ENCODE measurements around the gene SF3A2. TPM values are rescaled to one million over a fixed set of nuclear protein-coding genes. Genes with fewer than 3 reads are reported as not detected.
A peak's percentile ranks its signal among the peaks of the same experiment; 100 is the strongest.

Gene SF3A2
- total and polyA plus RNA-seq, 3 experiments from 2014 or later, result 36.2 to 138 (median 131) TPM

- peak overlapping the region in 4 of 7 donors; percentile 63 to 81 (median 77) for H3K4me3 Mint-ChIP-seq
- H3K9me3 Mint-ChIP-seq, result no peaks in the 10 kb centered on the region
- CTCF ChIA-PET, result interaction anchor here (1.2 to 1.3 kb wide), 3 partner anchors 17 to 24 kb away, joined by 3 to 5 read pairs (median 5); no protein-coding TSS in a partner anchor
- H3K9me3 ChIP-seq (ENCODE audit: low read length), result no peaks in the 10 kb centered on the region
- no peak overlapping the region for H3K27ac Mint-ChIP-seq
- no peaks in the 10 kb centered on the region for H3K36me3 ChIP-seq (ENCODE audit: insufficient read depth, low read length)
- H3K4me1 Mint-ChIP-seq, result peaks cover 16 to 44% (median 24%) of the 10 kb centered on the region in 3 donors
- H3K27ac ChIP-seq (ENCODE audit: low read depth, low read length), result no peak overlapping the region
- DNase-seq, result no peak
- peaks cover 0 to 12% of the 10 kb centered on the region in 2 donors for H3K27me3 Mint-ChIP-seq
- H3K27me3 ChIP-seq (ENCODE audit: insufficient read depth, low read length, poor library complexity, severe bottlenecking), result no peaks in the 10 kb centered on the region
- peaks cover 0 to 20% (median 2%) of the 10 kb centered on the region in 3 donors for H3K36me3 Mint-ChIP-seq
- H3K4me3 ChIP-seq (ENCODE audit: low read length), result peak overlapping the region; percentile 81
- H3K4me1 ChIP-seq (ENCODE audit: insufficient read depth, low read length), result peaks cover 18% of the 10 kb centered on the region
- POLR2A ChIA-PET, result interaction anchor here (1.0 kb wide), 1 partner anchor 9 kb away, joined by 3 read pairs; the partner anchor contains the start of gene PEAK3
Observed at GRCh38 chr19:2291185-2291751, 54.6 kb downstream of the SF3A2 start.

GRCh38 chr19:2294687-2295335 is 58.2 kb downstream of the SF3A2 start:
- Mint-ChIP-seq H3K4me3 (peak overlapping the region in 1 of 7 donors; percentile 6), H3K9me3 (no peaks in the 10 kb centered on the region), H3K36me3 (peaks cover 0 to 18% (median 2%) of the 10 kb centered on the region in 3 donors), H3K27ac (peak overlapping the region in 2 of 8 donors; percentile 43 to 63), H3K27me3 (peaks cover 0 to 4% of the 10 kb centered on the region in 2 donors), H3K4me1 (peaks cover under 1 to 26% (median 9%) of the 10 kb centered on the region in 3 donors)
- ChIA-PET POLR2A (interaction anchor here (0.6 kb wide), 1 partner anchor 59 kb away, joined by 3 read pairs; the partner anchor contains the start of gene PLEKHJ1), CTCF (interaction anchor here (0.8 to 1.4 kb wide), 2 partner anchors 20 to 33 kb away, joined by 3 read pairs; no protein-coding TSS in a partner anchor)
- Histone ChIP-seq H3K27ac (ENCODE audit: low read depth, low read length) (no peak overlapping the region), H3K36me3 (ENCODE audit: insufficient read depth, low read length) (no peaks in the 10 kb centered on the region), H3K4me1 (ENCODE audit: insufficient read depth, low read length) (peaks cover 6% of the 10 kb centered on the region), H3K9me3 (ENCODE audit: low read length) (no peaks in the 10 kb centered on the region), H3K27me3 (ENCODE audit: insufficient read depth, low read length, poor library complexity, severe bottlenecking) (no peaks in the 10 kb centered on the region), H3K4me3 (ENCODE audit: low read length) (no peak overlapping the region)
- no peak for DNase-seq

DNA sequence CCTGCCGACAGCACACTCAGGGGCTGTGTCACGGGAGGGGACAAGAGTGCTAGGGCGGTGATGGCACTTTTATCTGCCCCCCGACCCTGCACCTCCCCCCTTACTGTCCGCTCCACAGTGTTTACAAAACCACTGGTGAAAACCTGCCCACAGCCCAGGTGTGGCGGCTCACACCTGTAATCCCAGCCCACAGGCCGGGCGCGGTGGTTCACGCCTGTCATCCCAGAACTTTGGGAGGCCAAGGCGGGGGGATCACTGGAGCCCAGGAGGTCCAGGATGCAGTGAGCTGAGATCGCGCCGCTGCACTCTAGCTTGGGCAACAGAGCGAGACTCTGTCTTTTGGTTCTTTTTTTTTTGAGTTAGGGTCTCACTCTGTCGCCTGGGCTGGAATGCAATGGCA is 59.5 kb downstream of the SF3A2 start:
- Histone ChIP-seq H3K27me3 (ENCODE audit: insufficient read depth, low read length, poor library complexity, severe bottlenecking) (no peaks in the 10 kb centered on the region), H3K4me3 (ENCODE audit: low read length) (no peak overlapping the region), H3K9me3 (ENCODE audit: low read length) (no peaks in the 10 kb centered on the region), H3K27ac (ENCODE audit: low read depth, low read length) (no peak overlapping the region), H3K4me1 (ENCODE audit: insufficient read depth, low read length) (peaks cover 2% of the 10 kb centered on the region), H3K36me3 (ENCODE audit: insufficient read depth, low read length) (no peaks in the 10 kb centered on the region)
- DNase-seq, result no peak
- Mint-ChIP-seq H3K36me3 (peaks cover 0 to 13% (median 2%) of the 10 kb centered on the region in 3 donors), H3K27ac (no peak overlapping the region), H3K4me3 (no peak overlapping the region), H3K9me3 (no peaks in the 10 kb centered on the region), H3K4me1 (peaks cover 0 to 17% (median 7%) of the 10 kb centered on the region in 3 donors), H3K27me3 (peaks cover 0 to 4% of the 10 kb centered on the region in 2 donors)
- POLR2A ChIA-PET, result no interaction called here
- CTCF ChIA-PET, result interaction anchor here (1.4 kb wide), 1 partner anchor 32 kb away, joined by 3 read pairs; no protein-coding TSS in a partner anchor

Other genes starting within 250 kb of the SF3A2 start
- gene BTBD2, start 221.1 kb upstream of the SF3A2 start, total RNA-seq, result 10 to 100 TPM; 18.6 to 22.5 TPM
- 5.3 TPM for gene BTBD2, start 221.1 kb upstream of the SF3A2 start, polyA plus RNA-seq
- gene MKNK2, start 185.6 kb upstream of the SF3A2 start, total RNA-seq, result 100 to 1,000 TPM; 137 to 147 TPM
- 50.8 TPM for gene MKNK2, start 185.6 kb upstream of the SF3A2 start, polyA plus RNA-seq
- gene MOB3A, start 140.5 kb upstream of the SF3A2 start, total RNA-seq, result 100 to 1,000 TPM; 171 to 188 TPM
- 106 TPM for gene MOB3A, start 140.5 kb upstream of the SF3A2 start, polyA plus RNA-seq
- 1 to 10 TPM; 8.9 to 9.7 TPM for gene IZUMO4, start 139.9 kb upstream of the SF3A2 start, total RNA-seq
- gene IZUMO4, start 139.9 kb upstream of the SF3A2 start, polyA plus RNA-seq, result 0.58 TPM
- gene AP3D1, start 85.3 kb upstream of the SF3A2 start, total RNA-seq, result 10 to 100 TPM; 96.5 to 99.2 TPM
- gene AP3D1, start 85.3 kb upstream of the SF3A2 start, polyA plus RNA-seq, result 44.2 TPM
- gene DOT1L, start 72.9 kb upstream of the SF3A2 start, total RNA-seq, result 10 to 100 TPM; 82.0 to 84.9 TPM
- gene DOT1L, start 72.9 kb upstream of the SF3A2 start, polyA plus RNA-seq, result 1.2 TPM
- gene PLEKHJ1, start 495 bp upstream of the SF3A2 start, total RNA-seq, result 10 to 100 TPM; 96.6 to 99.1 TPM
- gene PLEKHJ1, start 495 bp upstream of the SF3A2 start, polyA plus RNA-seq, result 120 TPM
- 1 to 10 TPM; 5.9 to 7.4 TPM for gene AMH, start 12.5 kb downstream of the SF3A2 start, total RNA-seq
- not detected for gene AMH, start 12.5 kb downstream of the SF3A2 start, polyA plus RNA-seq
- 1 to 10 TPM in 1 of 2 experiments, under 1 TPM in 1; 0.73 to 1.0 TPM for gene JSRP1, start 19.6 kb downstream of the SF3A2 start, total RNA-seq
- 0.91 TPM for gene JSRP1, start 19.6 kb downstream of the SF3A2 start, polyA plus RNA-seq
- not detected for gene PEAK3, start 45.4 kb downstream of the SF3A2 start, total RNA-seq
- gene PEAK3, start 45.4 kb downstream of the SF3A2 start, polyA plus RNA-seq, result 0.79 TPM
- under 1 TPM; 0.09 to 0.15 TPM for gene LINGO3, start 71.3 kb downstream of the SF3A2 start, total RNA-seq
- gene LINGO3, start 71.3 kb downstream of the SF3A2 start, polyA plus RNA-seq, result 9.2 TPM
- gene LSM7, start 91.8 kb downstream of the SF3A2 start, total RNA-seq, result 100 to 1,000 TPM; 163 to 168 TPM
- 162 TPM for gene LSM7, start 91.8 kb downstream of the SF3A2 start, polyA plus RNA-seq
- gene SPPL2B, start 91.9 kb downstream of the SF3A2 start, total RNA-seq, result 10 to 100 TPM; 39.0 to 41.4 TPM
- gene SPPL2B, start 91.9 kb downstream of the SF3A2 start, polyA plus RNA-seq, result 8.4 TPM
- not detected for gene TMPRSS9, start 123.4 kb downstream of the SF3A2 start, total RNA-seq
- gene TMPRSS9, start 123.4 kb downstream of the SF3A2 start, polyA plus RNA-seq, result not detected
- 100 to 1,000 TPM; 154 to 169 TPM for gene TIMM13, start 190.8 kb downstream of the SF3A2 start, total RNA-seq
- 71.0 TPM for gene TIMM13, start 190.8 kb downstream of the SF3A2 start, polyA plus RNA-seq
- gene LMNB2, start 220.1 kb downstream of the SF3A2 start, total RNA-seq, result 100 to 1,000 TPM; 110 to 116 TPM
- gene LMNB2, start 220.1 kb downstream of the SF3A2 start, polyA plus RNA-seq, result 13.1 TPM
- gene GADD45B, start 239.3 kb downstream of the SF3A2 start, total RNA-seq, result 10 to 100 TPM; 51.1 to 53.7 TPM
- gene GADD45B, start 239.3 kb downstream of the SF3A2 start, polyA plus RNA-seq, result 90.7 TPM

All from CD8-positive, alpha-beta memory T cell (primary cell).